Retinal pigment epithelial cell (primary cell): ENCODE data around the gene SLC35F3.

Experiments
- DNase-seq: peaks from one replicate; pipeline ENCODE4 v3.0.0-alpha.2; 2010; ENCODE audit warnings: low read depth
- H3K4me3 ChIP-seq: 2 replicates; pipeline ENCODE4 v1.5.1; 2011; ENCODE audit warnings: mild to moderate bottlenecking, low read length, control low read depth, moderate library complexity
- CTCF ChIP-seq: conservative IDR thresholded peaks from 2 replicates; pipeline ENCODE4 v1.5.1; 2011; ENCODE audit warnings: low read depth, low read length, control low read depth, inconsistent platforms

Gene SLC35F3

DNA sequence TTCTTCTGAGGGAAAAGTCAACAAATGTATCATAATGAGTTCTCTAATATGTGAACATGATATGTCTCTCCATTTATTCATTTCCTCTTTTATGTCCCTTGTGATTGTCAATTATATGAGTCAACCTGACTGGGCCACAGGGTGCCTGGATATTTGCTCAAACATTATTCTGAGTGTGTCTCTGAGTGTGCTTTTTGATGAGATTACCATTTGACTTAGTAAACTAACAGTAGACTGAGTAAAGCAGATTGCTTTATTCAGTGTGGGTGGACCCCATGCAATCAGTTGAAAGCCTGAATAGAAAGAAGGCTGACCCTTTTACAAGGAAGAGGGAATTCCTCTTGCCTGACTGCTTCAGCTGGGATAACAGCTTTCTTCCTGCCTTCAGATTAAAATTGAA, 142.6 kb downstream of the SLC35F3 start:
- no peak overlapping the region for H3K4me3 ChIP-seq
- DNase-seq: no peak
- TF ChIP-seq CTCF: no peak

DNA sequence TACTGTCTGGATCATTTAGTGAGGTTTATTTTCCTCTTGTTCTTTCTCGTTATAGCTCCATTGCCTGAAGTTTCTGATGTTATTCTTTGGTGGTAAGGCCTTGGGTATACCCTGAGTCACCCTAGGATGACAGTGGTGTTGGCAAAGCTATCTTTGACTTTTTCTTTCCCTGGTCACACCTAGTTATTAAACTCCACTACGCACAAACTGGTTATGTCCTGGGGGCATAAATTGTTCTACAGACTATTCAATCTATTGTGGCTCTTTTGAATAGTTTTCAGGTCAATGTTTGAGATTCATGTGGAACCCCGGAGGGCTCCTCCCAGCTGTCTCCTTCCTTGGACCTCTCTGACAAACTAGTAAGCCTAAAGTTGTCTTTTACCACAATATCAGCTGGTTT, 157.7 kb downstream of the SLC35F3 start:
- no peak overlapping the region for H3K4me3 ChIP-seq
- no peak for DNase-seq
- TF ChIP-seq CTCF: no peak

GRCh38 chr1:234065794-234066447, 161.4 kb downstream of the SLC35F3 start:
- peak; percentile 85 for TF ChIP-seq CTCF
- DNase-seq: peak; percentile 12
- no peak overlapping the region for H3K4me3 ChIP-seq

GRCh38 chr1:234067581-234068337, 163.3 kb downstream of the SLC35F3 start:
- H3K4me3 ChIP-seq: no peak overlapping the region
- no peak for DNase-seq
- no peak for TF ChIP-seq CTCF

DNA sequence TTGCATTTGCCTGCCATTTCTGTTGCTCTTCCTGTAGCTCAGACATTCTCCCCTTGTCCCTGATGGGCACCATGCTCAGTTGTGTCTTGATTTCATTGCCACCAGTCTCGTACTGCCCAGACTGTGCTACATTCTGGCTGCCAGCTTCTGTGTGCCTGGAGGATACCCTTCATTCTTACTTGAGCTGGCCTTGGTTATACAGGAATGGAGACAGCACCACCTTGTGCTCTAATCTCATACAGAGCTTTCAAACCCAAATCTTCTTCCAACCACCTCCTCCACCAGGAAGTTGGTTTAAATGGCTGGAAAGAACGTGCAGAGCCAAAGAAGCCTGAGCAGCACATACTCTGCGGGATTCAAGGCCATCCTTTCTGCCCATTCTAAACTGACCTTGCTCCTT, 165.3 kb downstream of the SLC35F3 start:
- no peak for DNase-seq
- TF ChIP-seq CTCF: peak; percentile 35

DNA sequence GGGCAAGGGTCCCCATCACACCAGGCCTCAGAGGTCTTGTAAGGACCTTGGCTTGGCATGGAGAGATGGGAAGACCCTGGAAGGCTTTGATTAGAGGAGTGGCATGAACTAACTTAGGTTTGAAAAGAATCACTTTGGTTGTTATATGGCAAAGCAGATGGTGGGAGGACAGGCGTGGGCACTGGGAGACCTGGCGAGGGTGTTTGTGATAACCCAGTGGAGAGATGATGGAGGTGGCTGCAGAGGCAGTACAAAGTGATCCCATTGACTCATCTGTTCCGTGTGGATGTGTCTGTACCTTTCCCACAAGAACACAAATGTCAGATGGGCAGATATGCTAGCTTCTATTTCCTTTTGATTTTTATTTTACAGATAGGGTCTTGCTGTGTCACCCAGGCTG, 168.3 kb downstream of the SLC35F3 start:
- no peak for TF ChIP-seq CTCF
- no peak for DNase-seq
- no peak overlapping the region for H3K4me3 ChIP-seq

More for the DNA sequence above, 165.3 kb downstream of the SLC35F3 start:
- H3K4me3 ChIP-seq: no peak overlapping the region

GRCh38 chr1:234078143-234078542, 173.7 kb downstream of the SLC35F3 start:
- no peak overlapping the region for H3K4me3 ChIP-seq
- DNase-seq: no peak
- no peak for TF ChIP-seq CTCF
